Measurements from ENCODE around the gene DOK1. TPM values are rescaled to one million over a fixed set of nuclear protein-coding genes. Genes with fewer than 3 reads are reported as not detected.

Gene DOK1
- total and polyA plus RNA-seq, 7 donors: 16.1 to 24.9 (median 18.2) TPM

GRCh38 chr2:74529357-74530238 lies 24.9 kb upstream of the DOK1 start, which contains the start of the genes AUP1 and HTRA2:
AUP1 (minus strand) TSS chr2:74529706; CDS start chr2:74529629, 77 bp downstream.
HTRA2 (plus strand) TSS chr2:74529933; CDS start chr2:74530007, 74 bp downstream.
- Histone ChIP-seq H3K36me3 (peaks cover 22 to 43% (median 32%) of the 10 kb centered on the region in 4 donors), H3K4me1 (peaks cover 0 to 34% (median 24%) of the 10 kb centered on the region in 4 donors), H3K27ac (peak within 1 kb of the TSS; percentile 84 to 92 (median 89)), H3K4me3 (peak within 1 kb of the TSS; percentile 72 to 96 (median 84)), H3K27me3 (no peaks in the 10 kb centered on the region), H3K9me3 (no peaks in the 10 kb centered on the region)
- peak; percentile 65 to 94 (median 92) for TF ChIP-seq POLR2AphosphoS5 (IDR thresholded peaks at IDR 0.05)
- no peak for TF ChIP-seq CTCF (IDR thresholded peaks at IDR 0.05)
- TF ChIP-seq EP300 (IDR thresholded peaks at IDR 0.05): peak in 2 of 4 donors; percentile 22 to 59
- TF ChIP-seq POLR2A (IDR thresholded peaks at IDR 0.05): peak; percentile 81 to 89
- 0% methylated on average over 87 of the region's 87 CpGs for WGBS, 2 donors
- intact Hi-C loops (cut with DNase I): loop anchor here (1.0 to 5.0 kb wide), 5 partner anchors 19 to 58 kb away; partner anchors contain the start of genes DOK1, PCGF1 and TTC31
- DNase-seq: peak; percentile 99

GRCh38 chr2:74530239-74531187 lies 24.0 kb upstream of the DOK1 start:
- no peak for DNase-seq
- Histone ChIP-seq H3K27ac (peak overlapping the region; percentile 84 to 92 (median 89)), H3K4me1 (peaks cover 0 to 34% (median 24%) of the 10 kb centered on the region in 4 donors), H3K36me3 (peaks cover 22 to 42% (median 32%) of the 10 kb centered on the region in 4 donors), H3K9me3 (no peaks in the 10 kb centered on the region), H3K27me3 (no peaks in the 10 kb centered on the region), H3K4me3 (peak overlapping the region; percentile 72 to 96 (median 84))
- intact Hi-C loops (cut with DNase I): loop anchor here (2.0 kb wide), 1 partner anchor 18 kb away; no protein-coding TSS in a partner anchor
- TF ChIP-seq POLR2AphosphoS5 (IDR thresholded peaks at IDR 0.05): peak in 1 of 4 donors; percentile 7
- no peak for TF ChIP-seq POLR2A (IDR thresholded peaks at IDR 0.05)
- 2 to 3% methylated on average over 54 of the region's 54 CpGs for WGBS, 2 donors

- Histone ChIP-seq H3K27ac (no peak overlapping the region), H3K36me3 (peaks cover 16 to 30% (median 24%) of the 10 kb centered on the region in 4 donors), H3K4me3 (no peak overlapping the region), H3K27me3 (no peaks in the 10 kb centered on the region), H3K4me1 (peaks cover 0 to 34% (median 24%) of the 10 kb centered on the region in 4 donors), H3K9me3 (no peaks in the 10 kb centered on the region)
- no peak for DNase-seq
- intact Hi-C loops (cut with DNase I): loop anchor here (2.0 kb wide), 1 partner anchor 17 kb away; no protein-coding TSS in a partner anchor
- WGBS, 2 donors: 82 to 89% methylated on average over 7 of the region's 7 CpGs
- TF ChIP-seq CTCF (IDR thresholded peaks at IDR 0.05) (no peak), EP300 (IDR thresholded peaks at IDR 0.05) (no peak), POLR2A (IDR thresholded peaks at IDR 0.05) (no peak), POLR2AphosphoS5 (IDR thresholded peaks at IDR 0.05) (no peak)
These were observed 22.9 kb upstream of the DOK1 start for GRCh38 chr2:74531666-74532065.

- intact Hi-C loops (cut with DNase I): no loop called here
- DNase-seq: no peak
These were observed 22.3 kb upstream of the DOK1 start for GRCh38 chr2:74532222-74532621.

More at GRCh38 chr2:74532222-74532621, 22.3 kb upstream of the DOK1 start:
- Histone ChIP-seq H3K36me3 (peaks cover 10 to 25% (median 18%) of the 10 kb centered on the region in 4 donors), H3K9me3 (no peaks in the 10 kb centered on the region), H3K4me1 (peaks cover 0 to 34% (median 24%) of the 10 kb centered on the region in 4 donors), H3K27me3 (no peaks in the 10 kb centered on the region), H3K27ac (no peak overlapping the region), H3K4me3 (no peak overlapping the region)
- TF ChIP-seq CTCF (IDR thresholded peaks at IDR 0.05): no peak
- no peak for TF ChIP-seq POLR2AphosphoS5 (IDR thresholded peaks at IDR 0.05)
- TF ChIP-seq EP300 (IDR thresholded peaks at IDR 0.05): no peak
- TF ChIP-seq POLR2A (IDR thresholded peaks at IDR 0.05): no peak
